ENCODE results near the gene RAVER2. TPM values are rescaled to one million over a fixed set of nuclear protein-coding genes. Genes with fewer than 3 reads are reported as not detected.

RAVER2 gene
- total RNA-seq, 1 donor from 2014 or later, result 22.9 TPM

DNA sequence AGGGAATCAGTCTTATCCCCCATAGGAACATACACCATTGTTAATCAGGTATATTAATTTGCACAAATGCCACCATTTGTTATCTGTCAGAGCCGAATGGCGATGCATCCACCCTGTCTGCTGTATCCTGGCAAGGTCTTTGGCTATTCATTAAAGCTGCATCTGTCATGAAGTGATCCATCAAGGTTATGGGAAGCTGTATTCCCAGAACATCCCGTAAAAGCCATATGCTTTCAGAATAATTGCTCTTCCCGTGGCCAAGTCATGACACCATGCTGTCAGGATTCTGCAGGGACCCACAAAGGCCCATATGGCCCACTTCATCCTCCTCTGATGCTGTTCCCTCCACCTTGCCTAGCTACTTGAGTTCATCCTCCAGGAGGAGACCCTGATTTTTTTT, 103.9 kb downstream of the RAVER2 start:
- no peak for DNase-seq

DNA sequence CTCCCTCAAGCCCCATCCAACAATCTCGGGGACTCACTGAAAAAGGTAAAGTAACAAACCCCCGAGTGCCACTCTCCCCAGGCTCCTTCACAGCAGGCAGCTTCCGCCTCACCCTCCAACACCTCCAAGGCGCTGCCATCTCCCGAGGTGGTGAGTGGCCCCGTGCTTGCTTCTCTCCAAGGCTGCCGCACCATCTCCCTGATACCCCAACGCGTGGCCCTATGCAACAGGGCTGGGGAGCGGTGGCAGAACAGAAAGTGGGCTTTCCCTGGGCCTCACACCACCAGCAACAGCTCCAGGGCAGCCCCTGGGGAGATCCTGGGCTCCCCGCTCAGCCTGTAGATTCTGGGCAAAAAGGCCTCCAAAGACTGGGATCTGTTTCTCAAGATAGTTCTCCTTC, 105.1 kb downstream of the RAVER2 start:
- DNase-seq, result no peak

DNA sequence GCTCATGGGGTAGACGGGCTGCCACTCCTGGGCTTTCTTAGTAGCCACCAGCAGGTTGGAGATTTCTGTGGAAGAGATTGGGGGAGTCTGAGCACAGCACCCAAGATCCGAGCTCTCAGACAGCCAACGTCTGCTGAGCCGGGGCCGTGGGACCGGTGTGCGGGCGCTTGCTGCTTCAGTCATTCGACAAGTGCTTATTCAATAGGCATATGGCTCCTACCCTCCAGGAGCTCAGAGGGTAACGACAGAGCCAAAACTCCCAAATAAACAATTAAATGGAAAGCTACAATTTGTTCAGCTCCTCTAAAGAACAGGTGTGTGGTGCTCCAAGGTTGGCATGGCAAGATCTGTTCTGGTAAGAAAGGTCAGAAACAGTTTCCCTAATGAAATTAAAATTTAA, 106.0 kb downstream of the RAVER2 start:
- DNase-seq, result no peak

DNA sequence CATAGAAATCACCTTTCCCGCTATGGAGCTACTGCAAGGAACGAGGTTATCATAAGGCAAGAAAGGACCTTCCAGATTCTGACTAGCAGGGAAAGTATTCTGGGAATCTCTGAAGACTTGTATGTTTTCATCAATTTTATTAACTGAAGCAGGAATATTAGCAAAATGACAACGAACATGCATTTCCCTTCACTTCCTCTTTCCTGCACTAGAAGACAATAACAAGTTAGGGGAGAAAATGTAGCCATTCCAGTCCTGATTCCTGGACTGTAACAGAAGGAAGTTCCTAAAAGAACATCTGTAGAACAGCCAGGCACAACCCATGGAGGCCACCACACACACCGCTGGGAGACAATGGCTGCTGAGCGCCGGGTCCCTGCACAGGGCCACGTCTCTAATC, 106.8 kb downstream of the RAVER2 start:
- no peak for DNase-seq

- no peak for DNase-seq
Measured at GRCh38 chr1:64854674-64855073, 109.8 kb downstream of the RAVER2 start.

- DNase-seq, result no peak
Measured at GRCh38 chr1:64855557-64855956, 110.7 kb downstream of the RAVER2 start.

DNA sequence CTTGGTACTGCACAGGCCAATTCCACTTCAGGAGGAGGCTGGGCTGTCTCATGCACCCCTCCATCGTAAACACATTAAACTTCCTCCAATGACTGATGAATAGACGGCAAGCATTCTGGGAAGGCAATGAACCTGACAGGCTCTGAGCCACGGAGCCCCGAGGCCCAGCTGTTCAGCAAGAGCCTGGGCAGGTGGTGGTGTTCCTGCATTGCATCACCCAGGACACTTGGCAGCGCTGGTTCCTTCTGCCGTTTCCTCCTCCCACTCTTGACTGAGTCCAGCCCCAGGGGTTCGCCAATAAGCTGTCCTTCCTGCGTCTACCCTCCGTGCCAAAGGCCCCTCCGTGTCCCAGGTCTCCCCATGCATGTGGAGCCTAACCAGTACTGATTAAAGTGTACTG, 111.7 kb downstream of the RAVER2 start:
- DNase-seq, result no peak

GRCh38 chr1:64857347-64857746, 112.5 kb downstream of the RAVER2 start:
- no peak for DNase-seq

DNA sequence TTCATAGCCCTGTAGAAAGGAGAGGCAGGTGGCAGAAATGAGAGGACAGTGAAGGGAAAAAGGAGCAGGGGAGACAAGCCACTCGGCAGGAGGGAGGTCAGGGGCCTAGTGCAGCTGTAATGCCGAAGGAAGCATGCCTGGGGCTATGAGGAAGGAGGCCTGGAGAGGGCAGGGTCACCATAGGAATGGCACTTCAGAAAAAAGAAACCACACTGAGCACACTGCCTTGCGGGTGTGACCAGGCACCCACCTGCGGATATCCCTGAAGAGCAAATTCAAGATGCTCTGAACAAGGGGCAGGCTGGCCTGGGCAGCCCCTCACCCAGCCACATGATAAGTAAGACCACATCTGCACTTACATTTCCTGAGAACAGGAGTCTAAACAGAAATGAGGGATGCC, 116.7 kb downstream of the RAVER2 start:
- DNase-seq, result no peak

GRCh38 chr1:64864018-64864940, 119.4 kb downstream of the RAVER2 start:
- DNase-seq, result no peak

DNA sequence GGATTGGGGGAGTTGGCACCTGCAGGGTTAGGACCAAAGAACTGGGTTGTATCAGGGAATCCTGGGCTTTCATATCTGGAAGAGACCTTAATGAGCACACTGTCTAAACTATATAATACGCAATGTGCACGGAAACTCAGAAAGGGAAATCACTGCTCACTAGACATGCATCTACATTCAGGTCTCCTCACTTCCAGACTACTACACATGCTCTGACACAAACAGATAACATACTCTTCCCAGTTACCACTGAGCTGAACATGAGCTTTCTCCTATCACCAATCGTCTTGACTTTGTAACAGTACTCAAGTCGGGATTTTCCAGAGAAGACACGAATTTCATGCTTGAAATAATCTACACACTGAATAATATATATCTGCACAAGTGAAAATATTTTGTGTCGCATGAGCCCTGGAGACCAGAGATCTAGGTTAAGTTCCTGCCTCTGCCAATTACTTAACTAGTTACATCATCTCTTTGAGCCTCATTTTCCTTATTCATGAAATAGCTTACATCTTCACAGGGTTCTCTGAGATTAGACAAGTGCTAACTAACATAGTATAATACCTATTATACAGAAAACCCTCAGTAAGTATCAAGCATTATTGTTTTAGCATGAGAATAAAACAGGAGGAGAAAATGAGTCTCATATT, 120.4 kb downstream of the RAVER2 start:
- DNase-seq, result no peak

GRCh38 chr1:64866689-64867088, 121.8 kb downstream of the RAVER2 start:
- DNase-seq, result no peak

- no peak for DNase-seq
Measured at GRCh38 chr1:64867266-64867665, 122.4 kb downstream of the RAVER2 start.

GRCh38 chr1:64871256-64871655, 126.4 kb downstream of the RAVER2 start:
- no peak for DNase-seq

DNA sequence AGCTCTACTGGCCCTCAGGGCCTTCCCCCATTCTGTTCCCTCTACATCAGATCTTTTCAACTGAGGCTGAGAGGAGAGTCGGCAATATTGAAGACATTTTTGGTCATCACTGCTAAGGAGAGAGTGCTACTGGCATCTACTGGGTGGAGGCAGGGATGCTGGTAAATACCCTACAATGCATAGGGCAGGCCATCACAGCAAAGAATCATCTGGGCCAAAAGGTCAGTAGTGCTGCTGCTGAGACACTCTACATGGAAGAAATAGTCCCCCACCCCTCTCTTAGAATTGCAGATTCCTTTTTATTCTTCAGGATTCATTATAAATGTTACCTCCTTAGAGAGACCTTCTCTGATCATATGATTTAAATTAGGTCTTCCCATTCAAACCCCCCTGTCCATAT, 127.2 kb downstream of the RAVER2 start:
- no peak for DNase-seq

GRCh38 chr1:64873576-64873975, 128.7 kb downstream of the RAVER2 start:
- DNase-seq, result no peak

- DNase-seq, result no peak
Measured at GRCh38 chr1:64874666-64875065, 129.8 kb downstream of the RAVER2 start.

DNA sequence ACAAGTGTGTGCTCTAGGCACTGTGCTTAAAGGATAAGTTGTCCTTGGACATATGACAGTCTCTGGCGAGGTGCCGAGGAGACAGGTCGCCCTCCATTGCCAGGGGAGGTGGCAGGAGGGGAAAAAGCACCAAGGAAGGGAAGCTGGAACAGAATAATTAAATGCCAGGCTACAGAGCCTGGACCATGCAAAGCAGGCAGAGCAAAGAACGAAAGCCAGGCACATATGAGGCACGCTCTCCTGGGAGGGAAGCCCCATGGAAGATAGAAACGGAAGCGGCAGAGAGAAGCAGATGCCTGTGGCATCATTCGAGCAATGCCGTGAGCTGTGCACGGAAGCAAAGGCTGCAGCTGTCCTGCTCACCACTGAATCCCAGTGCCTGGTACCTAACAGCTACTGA, 130.2 kb downstream of the RAVER2 start:
- DNase-seq, result no peak

DNA sequence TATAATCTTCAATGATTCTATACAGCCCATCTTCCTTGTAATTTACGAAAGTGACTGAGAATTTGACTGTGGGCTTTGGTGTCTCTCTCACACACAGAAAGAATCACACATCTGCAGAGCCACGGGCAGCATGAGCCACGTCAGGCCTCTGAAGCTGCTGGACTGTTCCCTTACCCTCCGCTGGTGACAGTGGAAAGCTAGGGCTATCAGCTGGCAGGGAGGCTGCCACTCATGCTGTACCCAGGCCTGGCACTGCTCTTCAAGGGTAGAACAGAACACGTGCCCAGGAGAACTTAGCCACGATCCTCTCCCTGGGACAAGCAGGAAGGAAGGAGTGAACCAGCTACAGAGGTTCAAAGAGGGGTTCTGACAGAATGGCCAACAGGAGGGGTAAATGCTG, 130.7 kb downstream of the RAVER2 start:
- DNase-seq, result no peak

DNA sequence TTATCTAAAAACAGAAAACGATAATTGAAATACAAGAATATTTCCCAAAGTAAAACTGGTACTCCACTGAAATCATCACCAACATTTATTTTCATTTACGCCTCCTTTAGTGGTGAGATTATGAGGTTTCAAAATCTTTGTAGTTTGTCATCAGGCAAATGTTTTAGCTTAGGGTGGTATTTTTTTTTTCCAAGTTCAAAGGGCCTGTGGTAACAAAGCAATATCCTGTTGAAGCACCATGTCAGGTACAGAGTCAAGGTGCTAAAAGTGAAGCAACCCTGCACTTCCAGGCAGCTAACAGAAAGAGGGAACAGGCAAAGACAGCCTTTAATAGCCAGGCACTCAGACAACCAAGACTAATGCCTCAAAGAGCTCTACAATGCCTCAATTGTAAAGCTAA, 132.3 kb downstream of the RAVER2 start:
- DNase-seq, result no peak

DNA sequence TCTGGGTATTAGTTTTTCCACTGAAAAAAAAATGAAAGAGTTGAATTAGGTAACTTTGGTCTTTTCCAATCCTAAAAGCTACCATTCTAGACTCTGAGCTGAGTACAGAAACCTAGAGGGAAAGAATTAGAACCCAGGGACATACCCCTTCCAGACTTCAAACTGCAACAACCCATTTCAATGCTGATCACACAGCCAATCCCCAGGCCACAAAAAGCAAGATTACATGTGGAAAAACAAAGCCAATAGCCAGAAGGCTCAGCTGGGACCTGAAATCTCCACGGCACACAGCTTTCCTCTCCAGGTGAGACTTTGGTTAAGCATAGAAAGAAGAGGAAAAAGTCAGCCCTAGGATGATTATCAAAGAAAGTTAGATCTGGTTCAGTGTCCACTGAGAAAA, 132.7 kb downstream of the RAVER2 start:
- DNase-seq, result no peak

DNA sequence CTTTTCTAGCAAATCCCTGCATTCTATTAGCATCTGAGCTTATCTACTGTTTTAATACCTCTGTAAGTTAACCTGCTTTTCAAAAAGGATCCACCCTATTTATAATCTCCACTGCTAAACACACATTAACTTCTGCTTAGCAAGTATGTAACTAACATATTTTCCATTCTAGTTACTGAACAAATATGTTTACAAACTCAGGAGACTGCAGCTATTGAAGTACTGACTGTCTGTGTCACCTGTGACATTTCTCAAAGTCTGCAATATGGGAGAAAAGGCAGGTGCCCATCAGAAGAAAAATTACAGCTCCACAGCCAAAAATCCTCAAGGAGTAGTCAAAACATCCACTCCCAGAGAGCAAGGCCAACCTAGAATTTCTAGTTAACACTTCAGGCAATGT, 133.2 kb downstream of the RAVER2 start:
- DNase-seq, result no peak

- no peak for DNase-seq
Measured at GRCh38 chr1:64878931-64879611, 134.2 kb downstream of the RAVER2 start.

Data from occipital lobe (tissue), 2 donors.